ENCODE data around the gene ZNF287. TPM values are rescaled to one million over a fixed set of nuclear protein-coding genes. Genes with fewer than 3 reads are reported as not detected.
A peak's percentile ranks its signal among the peaks of the same experiment; 100 is the strongest.

Gene ZNF287
- total RNA-seq (2012; rRNA removed): 6.1 and 7.0 TPM in 2 replicates

DNA sequence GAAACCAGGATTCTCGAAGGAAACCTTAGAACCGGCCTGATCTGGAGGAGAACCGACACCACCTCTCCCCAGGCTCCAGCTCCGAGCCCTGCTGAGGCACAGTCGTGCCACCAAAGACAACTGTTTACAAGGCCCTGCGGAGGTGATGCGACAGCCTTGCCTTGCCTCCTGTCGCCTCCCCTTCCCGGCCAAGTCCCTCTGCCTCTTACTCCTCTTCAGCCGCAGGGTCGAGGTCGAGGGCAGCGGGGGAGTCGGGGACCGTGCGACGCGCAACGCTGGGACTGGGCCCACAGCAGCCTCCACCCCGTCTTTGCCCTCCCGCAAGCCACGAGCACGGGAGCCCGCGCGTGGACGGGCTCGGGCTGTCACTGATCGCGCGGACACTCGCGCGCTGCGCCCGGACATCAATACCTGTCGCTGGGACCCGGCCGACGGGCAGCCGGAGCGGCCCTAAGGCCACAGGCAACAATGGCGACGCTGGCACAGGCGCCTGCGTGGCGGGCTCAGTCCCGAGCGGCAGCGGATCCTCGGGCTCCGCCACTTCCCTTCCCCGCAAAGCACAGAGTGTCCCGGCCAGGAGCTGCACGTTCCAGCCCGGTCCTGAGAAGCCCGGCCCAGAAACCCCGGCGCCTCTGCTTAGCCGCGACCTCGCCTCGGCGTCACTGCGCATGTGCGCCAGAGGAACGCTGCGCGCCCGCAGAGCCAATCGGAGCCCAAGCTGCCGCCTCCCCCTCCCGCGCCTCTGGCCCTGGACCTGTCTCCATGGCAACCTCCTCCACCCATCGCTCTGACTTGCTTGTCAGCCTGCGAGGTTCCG lies at the start of gene ZNF287:
Gene ZNF287, minus strand, starts transcription at position 664 of the 817 bp plus-strand sequence. CDS start 1,473 bp downstream, outside the sequence.
- H3K4me3 ChIP-seq (ENCODE audit: low read length): peak within 1 kb of the TSS; percentile 82
- no peaks in the 10 kb centered on the region for H3K9me3 ChIP-seq (replicated peaks; ENCODE audit: low read length)
- H3K4me2 ChIP-seq (ENCODE audit: low read length): peak within 1 kb of the TSS; percentile 93
- peaks cover 12% of the 10 kb centered on the region for H3K27me3 ChIP-seq (ENCODE audit: control insufficient read depth, insufficient read depth, low read length)
- peaks cover 14% of the 10 kb centered on the region for H3K36me3 ChIP-seq (ENCODE audit: insufficient read depth, low read length)
- H3K4me1 ChIP-seq (ENCODE audit: control insufficient read depth, insufficient read depth, low read length): peaks cover 6% of the 10 kb centered on the region
- peak within 1 kb of the TSS; percentile 81 for H3K9ac ChIP-seq (ENCODE audit: low read depth, low read length)

DNA sequence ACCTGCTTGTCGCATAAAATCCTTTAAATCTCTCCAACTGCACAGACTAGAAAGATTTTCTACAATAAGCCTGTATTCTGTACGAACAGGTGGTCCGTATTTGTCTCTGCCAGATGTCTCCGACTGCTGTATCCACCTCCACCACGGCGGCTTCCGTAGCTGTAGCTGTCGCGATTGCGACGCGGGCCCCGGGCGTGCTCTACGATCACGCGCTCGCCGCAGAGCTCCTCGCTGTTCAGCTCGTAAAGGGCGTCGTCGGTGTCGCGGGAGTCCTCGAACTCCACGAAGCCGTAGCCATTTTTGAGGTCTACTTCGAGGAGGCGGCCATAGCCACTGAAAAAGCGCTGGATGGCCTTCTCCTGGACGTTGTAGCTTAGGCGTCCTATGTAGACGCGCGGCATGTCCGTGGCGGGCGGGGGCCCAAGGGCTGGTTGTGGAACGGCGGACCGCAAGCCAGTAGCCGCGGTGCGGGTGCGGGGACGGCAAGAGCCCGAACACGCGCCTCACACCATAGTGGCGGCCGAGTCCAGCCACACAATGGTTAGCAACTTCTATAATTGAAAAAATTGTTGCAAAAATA lies 48.6 kb upstream of the ZNF287 start:
- H3K4me3 ChIP-seq (ENCODE audit: low read length): no peak overlapping the region
- no peak overlapping the region for H3K9ac ChIP-seq (ENCODE audit: low read depth, low read length)
- H3K4me2 ChIP-seq (ENCODE audit: low read length): no peak overlapping the region
- no peaks in the 10 kb centered on the region for H3K4me1 ChIP-seq (ENCODE audit: control insufficient read depth, insufficient read depth, low read length)
- no peaks in the 10 kb centered on the region for H3K27me3 ChIP-seq (ENCODE audit: control insufficient read depth, insufficient read depth, low read length)
- H3K36me3 ChIP-seq (ENCODE audit: insufficient read depth, low read length): peaks cover 3% of the 10 kb centered on the region
- H3K9me3 ChIP-seq (replicated peaks; ENCODE audit: low read length): peaks cover 38% of the 10 kb centered on the region

DNA sequence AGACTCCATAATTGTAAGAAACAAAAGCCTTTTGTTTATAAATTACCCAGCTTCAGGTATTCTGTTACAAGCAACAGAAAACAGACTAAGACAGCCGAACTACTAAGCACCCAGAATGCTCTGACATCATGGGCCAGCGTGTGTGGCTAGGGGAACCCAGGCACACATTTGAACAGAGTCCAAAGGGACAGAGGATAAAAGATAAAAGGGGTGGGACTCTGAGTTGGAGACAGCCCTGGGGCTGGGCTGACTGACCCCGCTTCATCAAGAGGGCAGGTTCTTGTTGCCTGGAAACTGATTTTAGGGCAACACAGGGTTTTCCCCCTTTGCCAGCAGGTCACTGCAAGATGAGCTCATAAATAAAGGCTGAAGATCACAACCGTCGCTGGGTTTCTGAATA lies 30.5 kb upstream of the ZNF287 start:
- Histone ChIP-seq H3K27me3 (ENCODE audit: control insufficient read depth, insufficient read depth, low read length) (peaks cover 8% of the 10 kb centered on the region), H3K9me3 (replicated peaks; ENCODE audit: low read length) (peaks cover 4% of the 10 kb centered on the region), H3K36me3 (ENCODE audit: insufficient read depth, low read length) (no peaks in the 10 kb centered on the region), H3K4me2 (ENCODE audit: low read length) (no peak overlapping the region), H3K9ac (ENCODE audit: low read depth, low read length) (no peak overlapping the region), H3K4me3 (ENCODE audit: low read length) (no peak overlapping the region), H3K4me1 (ENCODE audit: control insufficient read depth, insufficient read depth, low read length) (no peaks in the 10 kb centered on the region)

DNA sequence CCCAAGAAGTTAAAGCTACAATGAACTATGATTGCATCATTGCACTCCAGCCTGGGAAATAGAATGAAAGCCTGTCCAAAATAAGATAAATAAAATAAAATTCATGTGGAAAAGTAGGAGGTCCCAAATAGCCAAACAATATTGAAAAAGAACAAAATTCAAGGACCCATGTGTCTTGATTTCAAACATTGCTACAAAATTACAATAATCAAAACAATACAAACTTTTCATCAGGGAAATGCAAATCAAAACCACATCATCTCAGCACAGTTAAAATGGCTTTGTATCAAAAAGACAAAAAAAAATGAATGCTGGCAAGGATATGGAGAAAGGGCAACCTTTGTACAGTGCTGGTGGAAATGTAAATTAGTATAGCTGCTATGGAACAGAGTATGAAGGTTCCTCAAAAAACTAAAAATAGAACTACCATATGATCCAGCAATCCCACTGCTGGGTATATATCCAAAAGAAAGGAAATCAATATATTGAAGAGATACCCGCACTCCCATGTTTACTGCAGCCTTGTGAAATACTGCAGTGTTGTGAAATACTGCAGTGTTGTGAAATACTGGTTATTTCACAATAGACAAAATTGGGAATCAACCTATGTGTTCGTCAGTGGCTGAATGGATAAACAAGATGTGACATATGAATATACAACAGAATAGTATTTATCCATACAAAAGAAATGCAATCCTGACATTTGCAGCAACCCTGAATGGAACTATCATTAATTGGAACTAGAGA lies 24.5 kb upstream of the ZNF287 start:
- Histone ChIP-seq H3K9me3 (replicated peaks; ENCODE audit: low read length) (no peaks in the 10 kb centered on the region), H3K27me3 (ENCODE audit: control insufficient read depth, insufficient read depth, low read length) (peaks cover 7% of the 10 kb centered on the region), H3K36me3 (ENCODE audit: insufficient read depth, low read length) (no peaks in the 10 kb centered on the region), H3K4me1 (ENCODE audit: control insufficient read depth, insufficient read depth, low read length) (no peaks in the 10 kb centered on the region), H3K4me3 (ENCODE audit: low read length) (no peak overlapping the region), H3K4me2 (ENCODE audit: low read length) (no peak overlapping the region), H3K9ac (ENCODE audit: low read depth, low read length) (no peak overlapping the region)

DNA sequence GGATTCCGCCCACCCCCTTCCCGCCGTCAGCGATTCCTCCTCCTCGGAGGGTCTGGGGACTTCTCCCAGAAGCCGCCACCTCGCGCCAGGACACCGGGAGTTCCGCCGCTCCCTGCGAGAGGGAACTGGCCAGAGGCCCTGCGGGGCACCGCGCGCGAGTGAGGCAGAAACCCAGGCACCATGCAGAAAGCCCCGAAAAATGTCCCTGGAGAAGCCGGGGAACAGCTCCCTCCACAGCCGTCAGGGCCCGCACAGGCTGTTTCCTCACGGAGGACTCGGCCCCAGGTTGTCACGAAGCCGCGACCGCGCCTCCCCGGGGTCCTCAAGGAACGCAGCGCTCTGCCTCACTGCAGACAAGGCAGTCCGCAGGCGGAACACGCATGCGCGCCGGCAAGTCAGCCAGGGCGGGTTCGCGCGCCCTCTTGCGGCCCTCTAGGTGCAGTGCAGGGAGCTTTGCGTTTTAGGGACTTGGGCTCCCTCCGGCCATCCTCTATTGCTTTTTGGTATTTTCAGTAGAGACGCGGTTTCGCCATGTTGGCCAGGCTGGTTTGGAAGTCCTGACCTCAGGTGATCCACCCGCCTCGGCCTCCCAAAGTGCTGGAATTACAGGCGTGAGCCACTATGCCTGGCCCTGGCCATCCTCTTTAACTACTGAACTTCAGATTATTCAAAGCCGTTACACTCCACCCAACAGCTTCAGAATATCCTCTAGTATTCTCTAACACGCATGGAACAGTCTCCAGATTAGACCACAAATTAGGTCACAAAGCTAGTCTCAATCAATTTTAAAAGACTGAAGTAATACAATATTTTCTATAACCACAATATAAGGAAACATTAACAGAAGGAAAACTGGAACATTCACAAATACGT lies 20.3 kb upstream of the ZNF287 start:
- Histone ChIP-seq H3K36me3 (ENCODE audit: insufficient read depth, low read length) (no peaks in the 10 kb centered on the region), H3K4me3 (ENCODE audit: low read length) (peak overlapping the region; percentile 82), H3K27me3 (ENCODE audit: control insufficient read depth, insufficient read depth, low read length) (peaks cover 12% of the 10 kb centered on the region), H3K4me2 (ENCODE audit: low read length) (peak overlapping the region; percentile 97), H3K4me1 (ENCODE audit: control insufficient read depth, insufficient read depth, low read length) (no peaks in the 10 kb centered on the region), H3K9ac (ENCODE audit: low read depth, low read length) (peak overlapping the region; percentile 75), H3K9me3 (replicated peaks; ENCODE audit: low read length) (no peaks in the 10 kb centered on the region)

DNA sequence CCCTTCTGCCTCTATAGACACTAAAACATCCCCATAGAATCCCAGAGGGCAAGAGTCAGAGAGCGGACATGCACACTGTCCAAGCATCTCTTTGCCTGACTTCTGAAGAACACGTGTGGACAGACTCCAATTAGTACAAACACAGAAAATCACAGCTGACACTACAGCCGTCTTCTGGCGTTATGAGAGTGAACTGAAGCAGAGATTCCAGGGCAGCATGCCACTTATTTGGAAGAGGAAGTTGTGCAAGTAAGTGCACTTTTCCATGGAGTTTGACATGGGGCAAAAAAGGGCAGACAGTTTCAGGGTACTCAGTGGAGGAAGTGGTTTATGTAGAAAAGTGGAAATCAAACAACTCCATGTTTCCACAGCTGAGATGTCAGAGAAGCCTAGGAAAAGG lies 16.8 kb upstream of the ZNF287 start:
- Histone ChIP-seq H3K4me2 (ENCODE audit: low read length) (no peak overlapping the region), H3K4me3 (ENCODE audit: low read length) (no peak overlapping the region), H3K36me3 (ENCODE audit: insufficient read depth, low read length) (no peaks in the 10 kb centered on the region), H3K27me3 (ENCODE audit: control insufficient read depth, insufficient read depth, low read length) (peaks cover 16% of the 10 kb centered on the region), H3K9ac (ENCODE audit: low read depth, low read length) (no peak overlapping the region), H3K9me3 (replicated peaks; ENCODE audit: low read length) (no peaks in the 10 kb centered on the region), H3K4me1 (ENCODE audit: control insufficient read depth, insufficient read depth, low read length) (peaks cover 3% of the 10 kb centered on the region)

DNA sequence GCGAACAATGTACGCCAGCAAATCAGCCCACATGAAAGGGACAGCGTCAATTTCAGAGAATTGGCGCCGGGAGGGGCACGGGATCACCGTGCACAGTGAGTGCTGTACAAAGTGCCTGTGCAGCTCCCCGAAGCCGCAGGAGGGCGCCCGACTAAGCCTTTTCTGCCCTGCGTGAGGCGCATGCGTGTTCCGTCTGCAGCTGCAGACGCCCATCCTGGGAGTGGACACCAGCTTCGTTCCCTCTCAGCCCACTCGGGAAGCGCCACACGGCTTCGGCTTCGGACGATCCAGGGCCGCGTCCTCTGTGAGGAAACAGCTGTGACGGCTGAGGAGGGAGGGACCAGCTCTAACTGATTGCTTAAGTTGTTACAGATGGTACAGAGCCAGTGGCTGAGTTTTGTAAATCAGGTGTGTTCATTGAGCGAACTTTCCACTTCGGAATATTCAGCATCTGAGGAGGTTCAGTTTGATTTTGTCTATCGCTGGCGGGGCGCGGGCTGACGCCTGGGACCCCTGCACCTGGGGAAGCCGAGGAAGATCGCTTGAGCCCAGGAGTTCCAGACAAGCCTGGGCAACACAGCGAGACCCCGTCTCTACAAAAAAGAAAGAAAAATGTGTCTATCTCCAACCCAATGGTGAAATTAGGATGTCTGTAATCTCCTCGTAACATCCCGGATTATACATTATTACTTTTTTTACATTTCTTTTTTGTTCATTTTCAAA lies 15.4 kb upstream of the ZNF287 start:
- Histone ChIP-seq H3K4me1 (ENCODE audit: control insufficient read depth, insufficient read depth, low read length) (peaks cover 3% of the 10 kb centered on the region), H3K9me3 (replicated peaks; ENCODE audit: low read length) (no peaks in the 10 kb centered on the region), H3K9ac (ENCODE audit: low read depth, low read length) (peak overlapping the region; percentile 42), H3K36me3 (ENCODE audit: insufficient read depth, low read length) (no peaks in the 10 kb centered on the region), H3K27me3 (ENCODE audit: control insufficient read depth, insufficient read depth, low read length) (peaks cover 20% of the 10 kb centered on the region), H3K4me2 (ENCODE audit: low read length) (peak overlapping the region; percentile 89), H3K4me3 (ENCODE audit: low read length) (peak overlapping the region; percentile 70)

DNA sequence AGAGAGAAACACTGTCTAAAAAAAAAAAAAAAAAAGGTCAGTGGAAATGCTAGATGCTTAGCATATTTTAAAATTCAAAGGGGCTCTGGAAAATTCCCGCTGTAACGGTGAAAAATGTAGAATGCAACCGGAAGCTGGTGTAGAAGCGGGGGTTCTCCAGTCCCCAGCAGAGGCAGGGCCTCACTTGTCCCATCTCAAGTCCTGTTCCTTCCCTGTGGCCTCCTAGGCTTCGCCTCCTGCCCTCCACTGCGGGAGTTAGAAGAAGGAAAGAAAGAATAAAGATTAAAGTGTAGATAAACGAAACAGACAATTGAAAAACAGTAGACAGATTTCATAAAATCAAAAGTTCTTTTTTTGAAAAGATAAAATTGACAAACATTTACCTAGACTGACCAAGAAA lies 14.8 kb upstream of the ZNF287 start:
- H3K9me3 ChIP-seq (replicated peaks; ENCODE audit: low read length): no peaks in the 10 kb centered on the region
- H3K9ac ChIP-seq (ENCODE audit: low read depth, low read length): no peak overlapping the region
- peak overlapping the region; percentile 89 for H3K4me2 ChIP-seq (ENCODE audit: low read length)
- H3K27me3 ChIP-seq (ENCODE audit: control insufficient read depth, insufficient read depth, low read length): peaks cover 20% of the 10 kb centered on the region
- H3K4me1 ChIP-seq (ENCODE audit: control insufficient read depth, insufficient read depth, low read length): peaks cover 3% of the 10 kb centered on the region
- H3K4me3 ChIP-seq (ENCODE audit: low read length): peak overlapping the region; percentile 70
- H3K36me3 ChIP-seq (ENCODE audit: insufficient read depth, low read length): no peaks in the 10 kb centered on the region

DNA sequence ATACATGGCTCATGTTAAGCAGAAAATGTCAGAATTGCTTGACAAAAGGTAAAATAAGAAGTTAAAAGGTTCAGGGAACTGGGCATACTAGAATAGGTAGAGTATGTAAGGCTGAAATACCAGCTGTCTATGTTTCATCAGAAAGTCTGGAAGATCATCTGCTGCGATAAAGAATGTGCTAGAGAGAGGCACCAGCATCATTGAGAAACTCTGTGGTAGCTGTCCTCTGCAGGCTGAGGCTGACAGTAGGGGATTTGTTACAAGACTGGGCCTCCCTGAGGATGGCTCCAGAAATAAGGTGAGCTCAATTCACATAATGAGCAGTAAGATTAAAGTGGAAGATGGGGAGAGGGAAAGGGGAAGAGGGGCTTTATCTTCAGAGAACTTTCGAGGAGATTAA lies 4.5 kb upstream of the ZNF287 start:
- no peak overlapping the region for H3K4me2 ChIP-seq (ENCODE audit: low read length)
- H3K27me3 ChIP-seq (ENCODE audit: control insufficient read depth, insufficient read depth, low read length): peaks cover 23% of the 10 kb centered on the region
- H3K9ac ChIP-seq (ENCODE audit: low read depth, low read length): no peak overlapping the region
- H3K36me3 ChIP-seq (ENCODE audit: insufficient read depth, low read length): no peaks in the 10 kb centered on the region
- no peak overlapping the region for H3K4me3 ChIP-seq (ENCODE audit: low read length)
- no peaks in the 10 kb centered on the region for H3K9me3 ChIP-seq (replicated peaks; ENCODE audit: low read length)
- peaks cover 2% of the 10 kb centered on the region for H3K4me1 ChIP-seq (ENCODE audit: control insufficient read depth, insufficient read depth, low read length)

DNA sequence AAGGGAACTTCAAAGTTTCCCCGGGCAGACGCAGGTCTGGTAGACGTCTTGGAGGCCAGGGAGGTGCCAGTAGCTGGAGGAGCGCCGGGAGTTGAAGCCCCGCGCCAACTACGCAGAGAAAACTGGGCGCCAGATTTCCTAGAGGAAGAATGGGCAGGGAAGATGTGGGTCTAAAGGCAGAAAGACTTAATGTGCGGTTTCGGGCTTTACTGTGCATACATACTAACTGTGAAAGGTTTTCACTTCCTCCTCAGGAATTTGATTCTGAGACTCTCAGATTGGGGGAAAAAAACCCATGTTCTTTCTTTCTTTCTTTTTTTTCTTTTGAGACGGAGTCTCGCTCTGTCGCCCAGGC lies 331 bp upstream of the ZNF287 start:
- peaks cover 8% of the 10 kb centered on the region for H3K36me3 ChIP-seq (ENCODE audit: insufficient read depth, low read length)
- no peak overlapping the region for H3K9ac ChIP-seq (ENCODE audit: low read depth, low read length)
- H3K9me3 ChIP-seq (replicated peaks; ENCODE audit: low read length): no peaks in the 10 kb centered on the region
- H3K27me3 ChIP-seq (ENCODE audit: control insufficient read depth, insufficient read depth, low read length): peaks cover 13% of the 10 kb centered on the region
- peak overlapping the region; percentile 93 for H3K4me2 ChIP-seq (ENCODE audit: low read length)
- peaks cover 6% of the 10 kb centered on the region for H3K4me1 ChIP-seq (ENCODE audit: control insufficient read depth, insufficient read depth, low read length)
- H3K4me3 ChIP-seq (ENCODE audit: low read length): peak overlapping the region; percentile 82

All from skeletal muscle satellite cell (primary cell).